HUES48 (cell line): ENCODE data around the gene TARS1.
A peak's percentile ranks its signal among the peaks of the same experiment; 100 is the strongest.

Experiments used
- H3K27ac ChIP-seq: one replicate; pipeline ENCODE4 v1.7.0; 2013; ENCODE audit warnings: low read depth, low read length, inconsistent platforms
- H3K27me3 ChIP-seq: 2 replicates; pipeline ENCODE4 v1.6.1; 2013; ENCODE audit warnings: mild to moderate bottlenecking, low read length; ENCODE audit not compliant: control insufficient read depth, insufficient read depth
- H3K36me3 ChIP-seq: 2 replicates; pipeline ENCODE4 v1.6.1; 2013; ENCODE audit warnings: low read length; ENCODE audit not compliant: control insufficient read depth, insufficient read depth
- H3K4me1 ChIP-seq: 2 replicates; pipeline ENCODE4 v1.6.1; 2013; ENCODE audit warnings: mild to moderate bottlenecking, low read length; ENCODE audit not compliant: control insufficient read depth, insufficient read depth
- H3K4me3 ChIP-seq: 2 replicates; pipeline ENCODE4 v1.5.1; 2013; ENCODE audit warnings: mild to moderate bottlenecking, low read depth, low read length
- H3K9ac ChIP-seq: 2 replicates; pipeline ENCODE4 v1.6.1; 2013; ENCODE audit warnings: mild to moderate bottlenecking, low read depth, low read length, moderate library complexity
- H3K9me3 ChIP-seq: 2 replicates; pipeline ENCODE4 v1.6.1; 2013; ENCODE audit warnings: low read length; ENCODE audit not compliant: control insufficient read depth, insufficient read depth

The TARS1 gene

DNA sequence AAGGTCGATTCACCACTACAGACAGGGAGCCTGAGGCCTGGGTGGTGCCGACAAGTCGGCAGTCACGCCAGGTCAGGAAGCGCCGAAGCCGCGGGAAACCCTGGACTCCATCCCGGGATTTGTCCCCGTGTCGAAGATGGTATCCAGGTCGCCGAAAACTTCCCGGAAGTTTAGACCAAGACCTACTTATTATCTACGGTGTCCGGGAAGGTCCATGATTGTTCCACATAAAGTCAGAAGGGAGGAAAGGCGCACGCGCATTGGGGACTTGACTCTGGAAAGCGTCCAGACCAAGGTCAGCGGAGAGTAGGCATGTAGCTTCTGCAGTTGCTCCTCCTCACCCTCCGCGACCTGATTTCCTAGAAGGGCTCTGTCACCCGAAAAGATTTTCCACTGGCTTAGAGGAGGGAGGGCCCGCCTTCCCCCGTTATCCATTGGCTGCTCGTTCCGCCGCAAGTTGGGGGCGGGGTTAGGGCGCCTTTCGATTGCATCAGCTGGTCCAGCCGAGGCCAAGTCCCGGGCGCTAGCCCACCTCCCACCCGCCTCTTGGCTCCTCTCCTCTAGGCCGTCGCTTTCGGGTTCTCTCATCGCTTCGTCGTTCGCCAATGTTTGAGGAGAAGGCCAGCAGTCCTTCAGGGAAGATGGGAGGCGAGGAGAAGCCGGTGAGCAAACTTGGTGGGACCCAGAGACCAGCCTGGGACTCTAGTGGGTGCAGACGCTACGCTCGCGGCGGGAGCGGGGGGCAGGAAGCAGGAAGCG, at the start of gene TARS1:
TARS1 (plus strand) TSS at position 484 of the 759 bp plus-strand sequence; CDS start at position 606, 122 bp downstream.
- Histone ChIP-seq H3K27ac (peak within 1 kb of the TSS; percentile 99), H3K36me3 (peaks cover 26% of the 10 kb centered on the region), H3K4me3 (peak within 1 kb of the TSS; percentile 87), H3K9me3 (no peaks in the 10 kb centered on the region), H3K27me3 (no peaks in the 10 kb centered on the region), H3K9ac (peak within 1 kb of the TSS; percentile 96), H3K4me1 (peaks cover 30% of the 10 kb centered on the region)

DNA sequence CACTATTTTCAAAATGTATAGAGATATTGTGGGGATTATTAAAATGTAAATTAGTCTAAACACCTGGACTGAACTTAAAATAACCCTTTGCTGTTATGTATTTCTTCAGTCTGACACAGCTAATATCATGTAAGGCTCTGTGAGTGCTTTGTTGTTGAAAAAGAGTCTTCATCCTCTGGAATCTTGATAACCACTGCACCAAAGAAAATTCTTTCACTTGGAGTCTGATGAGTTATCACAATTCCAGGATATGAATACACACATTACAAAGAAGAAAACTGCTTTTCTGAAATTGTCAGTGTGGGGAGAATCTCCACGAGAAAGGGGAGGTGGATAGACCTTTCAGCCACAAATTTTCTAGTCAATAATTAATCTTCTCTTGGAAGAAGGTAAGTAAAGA, 42.3 kb upstream of the TARS1 start:
- Histone ChIP-seq H3K4me3 (no peak overlapping the region), H3K36me3 (no peaks in the 10 kb centered on the region), H3K4me1 (peaks cover 6% of the 10 kb centered on the region; the same call in 1 of the 2 replicates), H3K27me3 (no peaks in the 10 kb centered on the region), H3K9ac (no peak overlapping the region), H3K27ac (no peak overlapping the region), H3K9me3 (no peaks in the 10 kb centered on the region)

DNA sequence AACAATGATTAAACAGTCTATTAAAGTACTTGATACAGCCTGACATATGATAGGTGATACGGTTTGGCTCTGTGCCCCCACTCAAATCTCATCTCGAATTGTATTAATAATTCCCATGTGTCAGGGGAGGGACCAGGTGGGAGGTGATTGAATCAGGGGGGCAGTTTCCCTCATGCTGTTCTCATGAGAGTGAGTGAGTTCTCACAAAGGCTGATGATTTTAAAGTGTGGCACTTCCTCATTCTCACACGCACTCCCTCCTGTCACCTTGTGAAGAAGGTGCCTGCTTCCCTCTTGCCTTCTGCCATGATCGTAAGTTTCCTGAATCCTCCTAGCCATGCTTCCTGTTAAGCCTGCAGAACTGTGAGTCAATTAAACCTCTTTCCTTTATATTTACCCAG, 40.1 kb upstream of the TARS1 start:
- Histone ChIP-seq H3K36me3 (no peaks in the 10 kb centered on the region), H3K9ac (no peak overlapping the region), H3K9me3 (no peaks in the 10 kb centered on the region), H3K4me1 (peaks cover 4% of the 10 kb centered on the region; the same call in 1 of the 2 replicates), H3K4me3 (no peak overlapping the region), H3K27me3 (no peaks in the 10 kb centered on the region), H3K27ac (no peak overlapping the region)

DNA sequence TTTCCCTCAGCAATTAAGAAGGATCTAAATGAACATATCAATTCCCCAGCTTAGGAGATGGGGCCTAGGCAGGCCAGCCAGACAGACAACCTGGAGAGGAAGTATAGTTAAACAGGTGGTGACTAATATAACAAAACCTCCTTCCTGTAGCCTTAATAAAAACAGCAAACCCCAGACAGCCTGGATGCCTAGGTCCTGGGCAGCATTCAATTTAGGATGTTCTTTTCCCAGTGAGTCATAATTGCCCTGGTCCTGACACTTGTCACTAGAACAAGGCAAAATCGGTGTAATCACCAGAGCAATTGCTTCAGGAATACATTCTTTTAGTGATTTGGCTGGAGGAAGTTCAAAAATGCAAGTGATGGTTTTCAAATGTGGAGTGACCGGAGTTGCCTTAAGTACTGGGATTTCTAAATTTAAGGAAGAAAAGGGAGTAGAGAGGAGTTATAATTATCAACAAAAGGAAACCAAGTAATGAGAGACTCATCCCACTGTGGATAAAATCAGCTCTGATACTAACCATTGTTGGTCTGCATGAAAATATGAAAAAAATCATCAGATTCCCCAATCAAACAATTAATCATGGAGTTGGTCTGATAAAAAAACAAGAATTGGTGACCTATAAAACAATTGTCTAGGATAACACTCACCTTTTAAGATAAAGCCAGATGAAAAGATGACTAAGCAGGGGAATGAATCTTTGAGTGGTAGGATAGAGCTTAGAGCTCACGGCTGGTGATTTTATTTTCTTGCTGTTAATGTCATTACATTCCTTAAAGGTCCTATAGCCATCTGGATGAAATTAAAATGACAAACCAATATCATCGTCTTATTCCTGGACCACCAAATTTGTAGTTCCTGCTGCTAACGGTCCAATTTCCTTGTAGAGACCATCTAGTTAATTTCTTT, 39.0 kb upstream of the TARS1 start:
- Histone ChIP-seq H3K27me3 (no peaks in the 10 kb centered on the region), H3K27ac (no peak overlapping the region), H3K4me1 (0 out of 2 replicates have a peak, but pooled peaks cover 6% of the 10 kb centered on the region), H3K36me3 (no peaks in the 10 kb centered on the region), H3K9ac (no peak overlapping the region), H3K9me3 (no peaks in the 10 kb centered on the region), H3K4me3 (no peak overlapping the region)

DNA sequence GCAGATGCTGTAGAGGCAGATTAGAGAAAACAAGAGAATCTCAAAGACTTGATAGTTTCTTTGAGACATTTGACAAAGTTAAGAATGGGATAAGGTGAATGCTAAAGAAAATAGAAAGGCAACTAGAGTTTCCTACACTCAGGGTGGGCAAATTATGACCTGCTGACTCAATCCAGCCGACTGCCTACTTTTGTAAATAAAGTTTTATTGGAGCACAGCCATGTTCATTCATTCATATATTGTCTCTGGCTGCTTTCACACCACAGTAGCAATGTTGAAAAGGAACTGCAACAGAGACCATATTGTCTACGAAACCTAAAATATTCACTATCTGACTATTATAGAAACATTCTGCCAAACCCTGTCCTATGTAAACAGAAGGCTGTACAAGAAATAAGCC, 37.6 kb upstream of the TARS1 start:
- H3K9me3 ChIP-seq, result no peaks in the 10 kb centered on the region
- no peaks in the 10 kb centered on the region for H3K27me3 ChIP-seq
- H3K27ac ChIP-seq, result no peak overlapping the region
- H3K9ac ChIP-seq, result no peak overlapping the region
- H3K4me3 ChIP-seq, result no peak overlapping the region
- no peaks in the 10 kb centered on the region for H3K36me3 ChIP-seq
- H3K4me1 ChIP-seq, result 0 out of 2 replicates have a peak, but pooled peaks cover 6% of the 10 kb centered on the region

DNA sequence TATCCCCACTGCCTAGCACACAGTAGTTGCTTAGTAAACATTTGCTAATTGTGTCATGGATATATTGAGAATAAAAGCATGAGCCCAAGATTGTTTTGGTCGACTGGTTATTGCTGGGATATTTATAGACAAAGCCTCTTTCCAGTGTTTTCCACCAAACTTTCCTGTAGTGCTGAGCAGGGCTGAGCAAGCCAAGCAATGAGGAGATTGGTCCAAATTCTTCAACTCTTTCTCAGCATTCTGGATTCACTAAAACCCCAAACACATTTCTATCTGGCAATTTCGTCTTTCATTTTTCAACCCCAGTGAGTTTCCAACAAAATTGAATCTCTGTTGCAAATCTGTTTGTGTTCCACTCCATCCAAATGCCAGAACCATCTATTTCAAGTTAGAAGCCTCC, 31.9 kb upstream of the TARS1 start:
- Histone ChIP-seq H3K36me3 (no peaks in the 10 kb centered on the region), H3K9ac (no peak overlapping the region), H3K4me1 (0 out of 2 replicates have a peak, but pooled peaks cover 6% of the 10 kb centered on the region), H3K9me3 (no peaks in the 10 kb centered on the region), H3K27ac (no peak overlapping the region), H3K4me3 (no peak overlapping the region), H3K27me3 (no peaks in the 10 kb centered on the region)

DNA sequence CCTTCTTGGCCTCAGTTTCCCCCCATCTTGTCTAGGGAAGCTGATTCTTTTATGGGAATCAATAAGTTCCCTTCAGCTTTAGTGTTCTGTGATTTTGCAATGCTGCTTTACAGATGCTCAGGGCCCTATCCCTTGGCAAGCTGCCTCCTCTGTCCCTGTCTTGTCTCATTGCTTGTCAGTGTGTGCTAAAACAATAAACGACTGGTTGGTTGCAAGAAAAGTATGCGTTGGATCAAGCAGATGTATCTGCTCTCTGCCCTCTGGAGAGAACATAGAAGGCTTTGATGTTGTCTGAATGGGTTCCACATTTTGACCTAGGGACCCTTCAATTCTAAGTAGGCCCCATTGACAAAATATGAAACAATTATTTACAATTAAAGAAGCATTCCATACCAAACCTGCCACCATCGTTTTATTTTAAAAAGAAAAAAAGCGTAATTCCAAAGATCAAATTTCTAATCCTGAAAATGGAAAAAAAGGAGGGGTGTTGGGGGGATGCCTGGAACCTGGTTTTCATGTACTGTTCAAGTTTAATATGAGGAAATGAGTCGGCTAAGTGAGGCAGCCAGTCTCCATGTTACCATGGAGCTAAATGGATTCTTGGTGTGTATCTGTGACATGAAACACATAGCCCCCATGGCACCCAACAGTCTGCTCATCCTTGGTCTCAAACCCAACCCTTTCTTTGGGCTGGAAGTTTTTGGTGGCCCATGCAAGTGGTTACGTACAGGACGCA, 31.2 kb upstream of the TARS1 start:
- no peaks in the 10 kb centered on the region for H3K27me3 ChIP-seq
- H3K36me3 ChIP-seq, result no peaks in the 10 kb centered on the region
- no peak overlapping the region for H3K27ac ChIP-seq
- no peak overlapping the region for H3K4me3 ChIP-seq
- H3K4me1 ChIP-seq, result 0 out of 2 replicates have a peak, but pooled peaks cover 6% of the 10 kb centered on the region
- H3K9ac ChIP-seq, result no peak overlapping the region
- no peaks in the 10 kb centered on the region for H3K9me3 ChIP-seq

DNA sequence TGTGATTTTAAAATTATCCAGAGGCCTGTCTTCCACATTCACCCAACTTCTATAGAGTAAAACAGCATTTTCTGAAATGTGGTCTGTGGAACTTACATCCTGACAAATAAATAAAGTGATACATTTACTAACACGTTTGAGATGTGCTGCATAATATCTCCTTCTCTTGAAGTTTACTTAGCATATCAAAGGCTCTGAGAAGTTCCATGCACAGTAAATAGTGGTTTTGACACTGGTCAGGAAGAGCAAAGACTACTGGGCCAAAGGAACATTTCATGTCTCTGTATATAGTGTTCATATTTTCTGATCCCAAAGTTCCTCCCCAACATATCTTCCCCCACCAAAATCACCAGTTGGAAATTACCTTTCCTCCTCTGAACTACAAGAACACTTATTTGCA, 30.5 kb upstream of the TARS1 start:
- no peak overlapping the region for H3K27ac ChIP-seq
- H3K27me3 ChIP-seq, result no peaks in the 10 kb centered on the region
- H3K9me3 ChIP-seq, result no peaks in the 10 kb centered on the region
- no peak overlapping the region for H3K9ac ChIP-seq
- no peaks in the 10 kb centered on the region for H3K36me3 ChIP-seq
- H3K4me3 ChIP-seq, result no peak overlapping the region
- H3K4me1 ChIP-seq, result 0 out of 2 replicates have a peak, but pooled peaks cover 6% of the 10 kb centered on the region

DNA sequence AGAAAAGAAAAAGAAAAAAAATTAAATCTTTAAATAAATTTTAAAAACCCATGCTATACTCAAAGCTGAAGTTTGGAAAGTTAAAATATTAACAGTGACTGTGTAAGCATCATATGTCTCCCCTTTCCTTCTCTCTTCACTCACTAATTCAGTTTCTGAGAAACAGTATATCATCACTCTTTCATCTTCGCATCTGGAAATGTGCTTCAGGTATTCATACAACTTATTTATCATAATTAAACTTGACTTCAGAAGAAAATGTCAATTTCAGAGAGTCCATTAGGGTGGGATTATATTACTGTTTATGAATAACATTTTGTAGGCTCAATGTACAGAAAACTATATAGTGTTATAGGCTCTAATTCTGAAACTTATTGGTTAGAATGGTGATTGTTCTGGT, 29.3 kb upstream of the TARS1 start:
- no peaks in the 10 kb centered on the region for H3K36me3 ChIP-seq
- no peaks in the 10 kb centered on the region for H3K27me3 ChIP-seq
- no peaks in the 10 kb centered on the region for H3K9me3 ChIP-seq
- no peak overlapping the region for H3K27ac ChIP-seq
- H3K4me1 ChIP-seq, result 0 out of 2 replicates have a peak, but pooled peaks cover under 1% of the 10 kb centered on the region
- H3K9ac ChIP-seq, result no peak overlapping the region
- H3K4me3 ChIP-seq, result no peak overlapping the region

DNA sequence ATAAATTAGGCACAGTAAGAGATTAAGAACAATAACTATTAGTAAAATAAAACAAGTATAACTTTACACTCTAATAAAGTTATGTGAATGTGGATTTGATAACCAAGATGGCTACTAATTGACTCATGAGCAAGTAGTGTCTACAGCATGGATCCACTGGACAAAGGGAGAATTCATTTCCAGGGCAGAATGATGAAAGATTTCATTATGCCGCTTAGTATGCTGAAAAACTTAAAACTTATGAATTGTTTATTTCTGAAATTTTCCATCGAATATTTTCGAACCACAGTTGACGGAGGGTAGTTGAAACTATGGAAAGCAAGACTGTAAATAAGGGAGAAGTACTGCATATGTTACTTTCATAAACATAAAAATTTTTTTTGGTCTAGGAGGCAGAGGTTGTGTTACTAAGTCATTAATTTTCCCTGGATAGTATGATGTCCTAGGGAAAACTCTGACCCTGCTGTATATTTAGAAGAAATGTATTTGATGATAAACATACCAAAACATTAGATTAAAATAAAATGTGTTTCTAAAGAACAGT, 24.9 kb upstream of the TARS1 start:
- Histone ChIP-seq H3K27ac (no peak overlapping the region), H3K4me3 (no peak overlapping the region), H3K9ac (no peak overlapping the region), H3K36me3 (no peaks in the 10 kb centered on the region), H3K27me3 (no peaks in the 10 kb centered on the region), H3K4me1 (no peaks in the 10 kb centered on the region), H3K9me3 (no peaks in the 10 kb centered on the region)
